SW480 (cell line): ENCODE results near the gene WFDC9.
"Not testable (repeated sequence)": the region's sequence is repeated elsewhere in the genome, so short reads cannot be mapped to it uniquely, and the experiment has no call there.

Experiments used
- DNase-seq: peaks from one replicate; pipeline ENCODE4 v3.0.0-alpha.2; 2016; ENCODE audit warnings: low spot score

WFDC9 gene

DNA sequence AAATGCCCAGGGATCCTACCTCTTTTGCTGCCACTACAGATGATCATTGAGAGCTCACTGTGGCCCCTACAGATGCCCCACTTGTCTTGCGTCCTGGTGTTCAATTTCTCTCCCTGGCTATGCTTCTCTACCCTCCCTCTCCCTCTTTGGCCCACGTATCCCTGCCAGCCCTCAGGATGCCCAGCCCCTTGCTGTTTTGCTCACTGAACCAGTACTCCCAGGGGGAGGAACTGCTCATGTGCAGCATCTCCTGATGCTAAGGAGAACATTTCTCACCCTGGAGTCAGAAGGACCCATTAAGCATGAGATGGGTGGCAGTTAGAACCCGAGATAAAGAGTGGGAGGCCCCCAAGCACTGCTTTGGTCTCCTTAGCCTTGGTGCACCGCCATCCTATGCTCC, at the start of gene WFDC9:
WFDC9 (minus strand) TSS at position 101 of the 400 bp plus-strand sequence. CDS start 21,103 bp downstream, outside the sequence.
- no peak for DNase-seq

DNA sequence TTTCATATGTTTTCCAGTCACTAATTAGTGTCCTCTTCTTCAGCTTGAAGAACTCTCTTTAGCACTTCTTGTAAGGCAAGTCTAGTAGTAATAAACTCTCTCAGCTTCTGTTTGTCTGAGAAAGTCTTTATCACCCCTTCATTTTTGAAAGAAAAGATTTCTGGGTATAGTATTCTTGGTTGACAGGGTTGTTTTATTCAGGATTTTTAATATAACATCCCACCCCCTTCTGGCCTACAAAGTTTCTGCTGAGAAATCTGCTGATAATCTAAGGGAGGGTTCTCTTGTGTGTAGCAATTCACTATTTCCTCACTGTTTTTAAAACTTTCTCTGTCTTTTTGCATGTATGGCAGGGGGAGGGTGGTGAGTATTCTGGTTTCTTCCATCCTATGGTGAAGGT, 48.6 kb upstream of the WFDC9 start:
- DNase-seq = no peak

DNA sequence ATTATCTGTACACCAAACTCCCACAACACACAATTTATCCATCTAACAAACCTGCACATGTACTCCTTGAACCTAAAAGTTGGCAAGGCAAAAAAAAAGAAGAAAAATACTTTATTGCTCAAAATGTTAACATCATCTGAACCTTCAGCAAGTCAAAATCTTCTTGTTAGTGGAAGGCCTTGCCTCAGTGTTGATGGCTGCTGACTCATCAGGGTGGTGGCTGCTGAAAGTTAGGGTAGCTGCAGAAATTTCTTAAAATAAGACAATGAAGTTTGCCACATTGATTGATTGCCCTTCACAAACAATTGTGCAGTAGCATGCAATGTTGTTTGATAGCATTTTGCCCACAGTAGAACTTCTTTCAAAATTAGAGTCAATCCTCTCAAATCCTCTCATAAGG, 41.7 kb upstream of the WFDC9 start:
- no peak for DNase-seq

DNA sequence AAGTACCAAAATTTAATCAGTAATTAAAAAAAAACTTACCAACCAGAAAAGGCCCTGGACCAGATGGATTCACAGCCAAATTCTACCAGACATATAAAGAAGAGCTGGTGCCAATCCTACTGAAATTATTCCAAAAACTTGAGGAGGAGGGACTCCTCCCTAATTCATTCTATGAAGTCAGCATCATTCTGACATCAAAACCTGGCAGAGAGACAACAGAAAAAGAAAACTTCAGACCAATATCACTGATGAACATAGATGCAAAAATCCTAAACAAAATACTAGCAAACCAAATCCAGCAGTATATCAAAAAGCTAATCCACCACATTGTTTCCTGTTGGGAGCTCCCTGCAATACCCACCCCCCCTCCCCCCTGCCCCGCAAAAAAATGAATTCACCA, 39.1 kb upstream of the WFDC9 start, which contains the start of gene WFDC11:
WFDC11 (minus strand) TSS at position 101 of the 400 bp plus-strand sequence. CDS start 19,639 bp downstream, outside the sequence.
- DNase-seq = no peak

DNA sequence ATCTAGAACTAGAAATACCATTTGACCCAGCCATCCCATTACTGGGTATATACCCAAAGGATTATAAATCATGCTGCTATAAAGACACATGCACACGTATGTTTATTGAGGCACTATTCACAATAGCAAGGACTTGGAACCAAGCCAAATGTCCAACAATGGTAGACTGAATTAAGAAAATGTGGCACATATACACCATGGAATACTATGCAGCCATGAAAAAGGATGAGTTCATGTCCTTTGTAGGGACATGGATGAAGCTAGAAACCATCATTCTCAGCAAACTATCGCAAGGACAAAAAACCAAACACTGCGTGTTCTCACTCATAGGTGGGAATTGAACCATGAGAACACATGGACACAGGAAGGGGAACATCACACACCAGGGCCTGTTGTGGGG, 26.0 kb upstream of the WFDC9 start:
- DNase-seq = not testable (repeated sequence)

DNA sequence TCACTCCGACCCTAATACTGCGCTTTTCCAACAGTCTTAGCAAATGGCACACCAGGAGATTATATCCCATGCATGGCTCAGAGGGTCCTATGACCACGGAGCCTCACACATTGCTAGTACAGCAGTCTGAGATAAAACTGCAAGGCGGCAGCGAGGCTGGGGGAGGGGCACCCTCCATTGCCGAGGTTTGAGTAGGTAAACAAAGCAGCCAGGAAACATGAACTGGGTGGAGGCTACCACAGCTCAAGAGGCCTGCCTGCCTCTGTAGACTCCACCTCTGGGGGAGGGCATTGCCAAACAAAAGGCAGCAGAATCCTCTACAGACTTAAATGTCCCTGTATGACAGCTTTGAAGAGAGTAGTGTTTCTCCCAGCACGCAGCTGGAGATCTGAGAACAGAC, 20.6 kb upstream of the WFDC9 start:
- not testable (repeated sequence) for DNase-seq

DNA sequence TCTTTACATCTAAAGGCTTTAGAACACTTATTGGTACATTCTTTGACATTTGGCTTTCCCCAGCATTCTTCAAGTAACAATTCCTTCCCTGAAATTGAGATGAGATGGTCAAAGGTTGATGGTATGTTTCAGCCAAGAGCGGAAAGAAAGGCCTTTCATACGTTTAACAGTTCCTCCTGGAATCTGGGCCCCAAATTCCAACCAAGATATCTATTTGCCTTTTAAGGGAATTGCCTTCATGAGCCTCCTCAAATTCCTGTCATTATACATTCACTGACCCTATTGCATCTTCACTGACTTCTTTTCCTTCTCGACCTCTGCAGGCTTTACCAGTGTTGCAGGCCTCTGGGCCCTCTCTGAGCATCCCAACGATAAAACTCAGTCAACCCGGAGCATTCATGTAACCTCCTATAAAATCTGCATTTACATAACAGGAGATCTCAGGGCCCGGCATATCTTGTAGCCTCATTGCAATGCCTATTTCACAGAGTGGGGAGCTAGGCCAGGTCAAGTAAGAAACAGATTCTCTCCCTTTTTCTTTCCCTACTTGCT, 18.3 kb upstream of the WFDC9 start:
- DNase-seq = no peak

DNA sequence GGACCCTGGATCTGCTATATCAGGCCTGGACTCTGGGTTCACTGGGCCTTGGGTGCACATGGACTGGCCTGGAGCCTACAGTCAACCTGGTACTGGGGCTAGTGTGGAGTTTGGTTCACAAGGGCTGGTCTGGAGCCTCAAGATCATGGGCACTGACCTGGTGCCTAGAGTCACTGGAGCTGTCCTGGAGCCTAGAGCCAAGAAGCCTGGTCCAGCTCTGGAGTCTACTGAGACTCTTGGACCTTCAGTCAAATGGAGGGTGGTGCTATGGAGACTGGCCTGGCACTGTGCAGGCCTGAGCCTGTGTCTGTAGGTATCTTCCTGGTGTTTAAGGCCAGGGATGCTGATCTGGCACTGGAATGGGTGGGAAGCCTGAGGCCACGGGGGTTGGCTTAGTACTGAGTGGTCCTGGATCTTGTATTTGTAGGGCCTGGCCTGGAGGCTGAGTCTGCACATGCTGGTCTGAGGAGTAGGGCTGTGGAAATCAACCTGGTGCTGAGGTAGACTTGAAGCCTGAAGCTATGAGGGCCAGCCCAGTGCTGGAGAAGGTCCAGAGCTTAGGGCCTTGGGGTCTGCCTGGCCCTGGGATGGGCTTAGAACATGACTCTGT, 16.5 kb upstream of the WFDC9 start:
- DNase-seq = no peak

DNA sequence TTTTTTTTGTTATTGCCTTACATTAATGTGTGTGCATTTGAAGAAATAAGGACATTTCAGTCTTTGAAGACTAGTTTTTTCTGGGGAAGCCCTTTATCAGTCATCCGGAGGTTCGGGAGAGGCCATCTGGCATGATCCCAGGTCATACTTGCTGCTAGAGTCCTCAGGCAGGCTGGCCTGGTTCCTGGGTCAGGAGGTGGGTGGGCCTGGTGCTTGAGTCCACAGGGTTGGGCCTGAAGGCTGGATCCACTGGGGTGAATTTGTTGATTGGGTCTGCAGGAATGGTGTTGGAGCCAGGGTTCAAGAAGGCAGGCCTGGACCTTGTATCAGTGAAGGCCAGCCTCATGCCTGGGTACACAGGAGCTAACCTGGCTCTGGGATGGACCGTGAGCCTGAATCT, 15.8 kb upstream of the WFDC9 start:
- no peak for DNase-seq

DNA sequence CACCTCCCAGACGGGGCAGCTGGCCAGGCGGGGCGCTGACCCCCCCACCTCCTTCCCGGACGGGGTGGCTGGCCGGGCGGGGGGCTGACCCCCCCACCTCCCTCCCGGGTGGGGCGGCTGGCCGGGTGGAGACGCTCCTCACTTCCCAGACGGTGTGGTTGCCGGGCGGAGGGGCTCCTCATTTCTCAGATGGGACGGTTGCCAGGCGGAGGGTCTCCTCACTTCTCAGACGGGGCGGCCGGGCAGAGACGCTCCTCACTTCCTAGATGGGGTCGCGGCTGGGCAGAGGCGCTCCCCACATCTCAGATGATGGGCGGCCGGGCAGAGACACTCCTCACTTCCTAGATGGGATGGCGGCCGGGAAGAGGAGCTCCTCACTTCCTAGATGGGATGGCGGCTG, 14.8 kb upstream of the WFDC9 start:
- DNase-seq = not testable (repeated sequence)

DNA sequence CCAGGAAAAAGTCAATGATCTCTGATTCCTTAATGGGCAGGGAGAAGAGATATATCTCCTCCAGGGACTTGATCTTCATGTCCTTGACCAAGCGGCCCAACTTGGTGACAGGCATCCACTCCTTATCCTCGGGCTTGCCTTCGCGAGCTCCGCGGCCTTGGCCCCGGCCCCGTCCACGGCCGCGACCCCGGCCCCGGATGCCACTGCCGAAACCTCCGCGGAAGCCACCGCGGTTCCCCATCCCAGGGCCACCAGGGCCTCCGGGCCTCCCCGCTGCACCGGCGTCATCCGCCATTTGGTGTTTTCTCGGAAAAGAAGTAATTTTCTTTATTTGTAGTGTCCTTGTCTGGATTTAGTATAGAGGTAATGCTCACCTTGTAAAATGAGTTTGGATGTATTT, 10.0 kb upstream of the WFDC9 start:
- not testable (repeated sequence) for DNase-seq

DNA sequence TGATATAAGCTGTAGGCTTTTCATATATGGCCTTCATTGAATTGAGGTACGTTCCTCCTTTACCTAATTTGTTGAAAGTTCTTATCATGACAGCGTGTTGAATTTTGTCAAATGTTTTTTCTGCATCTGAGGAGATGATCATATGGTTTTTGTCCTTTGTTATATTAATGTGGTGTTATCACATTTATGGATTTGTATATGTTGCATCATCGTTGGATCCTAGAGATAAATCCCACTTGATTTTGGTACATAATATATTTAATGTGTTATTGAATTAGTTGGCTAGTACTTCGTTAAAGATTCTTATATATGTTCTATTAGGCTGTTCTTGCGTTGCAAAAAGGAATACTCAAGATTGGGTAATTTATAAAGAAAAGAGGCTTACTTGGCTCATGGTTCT, 8.6 kb upstream of the WFDC9 start:
- DNase-seq = no peak

DNA sequence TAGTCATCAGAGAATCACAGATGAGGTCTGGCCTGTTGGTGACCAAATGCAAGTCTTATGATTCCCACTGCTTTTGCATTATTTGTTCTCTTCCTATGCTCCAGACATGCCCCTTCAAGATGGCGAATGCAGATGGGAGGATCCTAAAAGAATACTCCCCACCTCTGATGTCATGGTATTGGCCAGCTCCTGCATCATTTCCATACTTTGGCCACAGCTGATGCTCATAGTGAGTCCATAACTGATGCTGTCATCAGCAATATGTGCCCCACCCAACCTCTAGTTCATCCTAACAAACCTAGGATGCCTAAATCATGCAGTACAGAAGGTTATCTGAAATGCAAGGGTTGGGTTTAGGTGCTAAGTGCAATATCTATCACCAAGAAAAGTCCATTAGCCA, 5.4 kb upstream of the WFDC9 start:
- no peak for DNase-seq

DNA sequence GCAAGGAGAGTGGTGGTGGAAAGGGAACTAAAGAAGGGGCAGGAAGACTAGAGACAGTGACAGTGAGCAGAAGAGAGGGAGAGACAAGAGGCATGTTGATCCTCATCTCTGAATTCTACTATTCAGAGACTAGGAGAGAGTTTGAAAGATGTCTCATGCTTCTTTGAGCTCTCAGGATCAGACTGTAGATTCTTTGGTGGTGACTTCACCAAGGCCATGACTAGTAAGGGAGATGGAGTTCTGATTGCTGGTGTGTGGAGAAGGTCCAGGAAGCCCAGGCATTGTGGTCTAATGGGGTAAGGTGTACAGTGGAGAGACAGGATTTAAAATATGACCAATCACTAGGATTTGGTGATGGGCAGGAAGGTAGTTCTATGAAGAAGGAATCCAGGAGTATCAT, 713 bp downstream of the WFDC9 start:
- DNase-seq = no peak

DNA sequence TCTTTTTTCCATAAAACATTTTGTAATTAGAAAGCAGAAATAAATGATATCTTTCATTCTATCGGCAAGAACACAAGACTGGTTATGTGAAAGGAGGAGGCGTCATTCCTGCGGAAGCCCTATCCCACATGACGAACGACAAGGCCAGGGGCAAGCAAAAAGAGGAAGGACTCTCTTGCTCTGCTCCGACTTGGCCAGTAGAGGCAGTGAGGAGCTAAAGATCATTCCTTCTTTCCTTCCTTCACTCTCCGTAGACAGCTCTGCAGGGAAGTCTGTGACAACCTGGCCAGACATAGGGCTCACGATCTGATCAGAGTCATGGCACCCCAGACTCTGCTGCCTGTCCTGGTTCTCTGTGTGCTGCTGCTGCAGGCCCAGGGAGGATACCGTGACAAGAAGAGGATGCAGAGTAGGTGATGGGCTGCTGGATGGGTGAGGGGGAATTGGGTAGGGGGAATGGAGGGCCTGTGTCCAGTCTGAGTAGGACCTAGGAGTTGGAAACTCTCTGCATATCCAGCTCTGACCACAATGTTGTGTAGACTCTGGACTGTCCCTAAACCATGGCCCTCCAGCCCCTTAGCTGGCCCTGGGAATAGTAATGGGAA, 1.5 kb downstream of the WFDC9 start, which contains the start of gene WFDC10A:
WFDC10A (plus strand) TSS at position 244 of the 605 bp plus-strand sequence; CDS start at position 319, 75 bp downstream.
- DNase-seq = peak; percentile 40

DNA sequence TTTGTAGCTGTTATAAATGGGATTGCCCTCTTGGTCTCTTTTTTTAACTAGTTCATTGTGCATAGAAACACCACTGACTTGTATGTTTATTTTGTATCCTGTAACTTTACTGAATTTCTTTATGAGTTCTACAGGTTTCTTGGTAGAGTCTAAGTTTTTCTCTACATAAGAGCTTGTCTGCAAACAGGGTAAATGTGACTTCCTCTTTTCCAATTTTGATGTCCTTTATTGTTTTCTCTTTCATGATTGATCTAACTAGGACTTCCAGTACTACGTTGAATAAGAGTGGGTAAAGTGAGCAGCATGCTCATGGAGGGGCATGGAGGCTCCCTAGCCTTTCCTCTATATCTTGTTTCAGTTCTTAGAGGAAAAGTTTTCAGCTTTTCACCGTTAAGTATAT, 4.5 kb downstream of the WFDC9 start:
- no peak for DNase-seq

DNA sequence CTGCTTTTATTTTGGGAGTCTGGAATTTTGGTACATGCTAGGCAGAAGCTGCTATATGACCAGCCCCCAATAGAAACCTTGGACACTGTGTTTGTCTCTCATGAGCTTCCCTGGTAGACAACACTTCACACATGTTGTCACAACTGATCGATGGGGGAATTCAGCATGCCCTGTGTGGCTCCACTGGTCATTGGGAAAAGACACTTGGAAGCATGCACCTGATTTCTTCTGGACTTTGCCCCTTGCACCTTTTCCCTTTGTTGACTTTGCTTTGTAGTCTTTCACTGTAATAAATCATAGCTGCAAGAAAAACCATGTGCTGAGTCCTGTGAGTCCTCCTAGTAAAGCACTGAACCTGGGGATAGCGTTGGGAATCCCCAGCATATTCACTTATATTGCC, 9.5 kb downstream of the WFDC9 start:
- peak; percentile 45 for DNase-seq

DNA sequence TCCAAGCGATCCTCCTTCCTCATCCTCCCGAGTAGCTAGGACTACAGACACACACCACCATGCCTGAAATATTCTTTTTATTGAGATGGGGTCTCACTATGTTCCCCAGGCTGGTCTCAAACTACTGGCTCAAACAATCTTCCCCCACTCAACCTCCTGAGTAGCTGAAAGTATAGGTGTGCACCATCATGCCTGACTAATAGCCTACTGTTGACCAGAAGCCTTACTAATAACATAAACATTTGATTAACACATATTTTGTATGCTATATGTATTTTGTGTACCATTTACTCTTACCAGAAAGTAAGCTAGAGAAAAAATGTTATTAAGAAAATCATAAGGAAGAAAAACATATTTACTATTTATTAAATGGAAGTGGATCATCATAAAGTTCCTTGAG, 13.5 kb downstream of the WFDC9 start:
- no peak for DNase-seq

DNA sequence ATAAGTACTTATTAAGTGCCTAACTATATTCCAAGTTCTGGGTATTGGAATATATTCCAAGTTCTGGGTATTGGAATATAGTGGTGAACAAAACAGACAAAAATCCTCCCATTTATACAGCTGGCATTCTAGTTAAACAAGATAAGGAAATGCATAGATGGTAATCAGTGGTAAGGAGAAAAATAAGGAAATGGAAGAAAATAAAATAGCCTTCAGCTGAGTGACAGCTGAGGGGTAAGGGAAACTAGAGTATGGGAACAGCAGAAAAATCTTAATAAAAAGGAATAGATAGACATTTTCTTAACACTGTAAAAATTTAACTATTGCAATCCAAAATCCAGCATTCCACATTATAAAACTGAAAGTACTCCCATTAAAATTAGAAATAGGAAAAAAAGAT, 18.8 kb downstream of the WFDC9 start:
- DNase-seq = no peak

DNA sequence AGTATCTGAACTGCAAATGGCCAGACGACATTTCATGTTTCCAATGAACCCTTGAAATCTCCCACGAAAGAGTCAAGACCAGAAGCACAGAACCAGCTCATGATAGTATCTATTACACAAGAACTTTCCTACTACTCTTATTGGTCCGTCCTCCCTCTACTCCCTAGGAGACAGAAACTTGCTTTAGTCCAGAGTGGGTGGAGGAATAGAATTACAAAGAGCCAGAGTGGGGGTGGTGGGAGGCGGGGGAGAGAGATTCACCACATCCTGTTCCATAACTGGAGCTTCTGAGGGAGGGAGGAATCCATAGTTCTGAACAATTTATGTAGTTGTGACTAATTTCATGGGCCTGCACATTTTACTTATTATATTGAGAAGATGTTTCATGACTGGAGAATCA, 20.0 kb downstream of the WFDC9 start:
- peak; percentile 91 for DNase-seq

DNA sequence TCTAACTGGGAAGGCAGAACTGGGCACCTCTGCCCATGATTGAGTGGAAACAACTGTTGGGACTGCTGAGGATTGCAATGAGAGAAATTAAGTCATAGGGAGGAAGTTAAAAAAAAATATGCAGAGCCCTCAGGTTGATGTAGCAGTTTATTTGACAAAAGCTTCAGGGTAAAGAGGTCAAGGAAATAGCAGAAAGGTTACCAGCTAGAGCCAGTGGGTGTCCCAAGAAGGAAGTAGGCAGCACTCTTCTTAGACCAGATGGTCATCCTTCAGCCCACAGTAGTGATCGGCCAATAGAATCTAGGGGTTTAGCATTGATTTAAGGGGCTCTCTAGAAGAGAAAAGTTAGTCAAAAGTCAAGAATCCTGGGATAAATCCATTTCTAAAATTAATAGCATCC, 23.3 kb downstream of the WFDC9 start:
- no peak for DNase-seq

DNA sequence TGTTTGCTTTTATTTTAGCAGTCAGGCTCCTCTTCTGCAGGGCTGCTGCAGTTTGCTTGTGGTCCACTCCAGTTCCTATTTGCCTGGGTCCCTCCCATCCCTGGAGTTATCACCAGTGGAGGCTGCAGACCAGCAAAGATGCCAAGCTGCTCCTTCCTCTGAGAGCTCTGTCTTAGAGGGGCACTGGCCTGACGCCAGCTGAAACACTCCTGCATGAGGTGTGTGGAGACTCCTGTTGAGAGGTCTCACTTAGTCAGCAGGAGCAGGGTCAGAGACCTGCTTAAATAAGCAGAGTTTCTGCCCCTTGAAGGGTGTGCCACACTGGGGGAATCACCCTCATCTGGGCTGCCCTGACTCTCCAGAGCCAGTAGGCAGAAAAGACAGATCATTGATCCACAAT, 35.8 kb downstream of the WFDC9 start:
- DNase-seq = no peak

DNA sequence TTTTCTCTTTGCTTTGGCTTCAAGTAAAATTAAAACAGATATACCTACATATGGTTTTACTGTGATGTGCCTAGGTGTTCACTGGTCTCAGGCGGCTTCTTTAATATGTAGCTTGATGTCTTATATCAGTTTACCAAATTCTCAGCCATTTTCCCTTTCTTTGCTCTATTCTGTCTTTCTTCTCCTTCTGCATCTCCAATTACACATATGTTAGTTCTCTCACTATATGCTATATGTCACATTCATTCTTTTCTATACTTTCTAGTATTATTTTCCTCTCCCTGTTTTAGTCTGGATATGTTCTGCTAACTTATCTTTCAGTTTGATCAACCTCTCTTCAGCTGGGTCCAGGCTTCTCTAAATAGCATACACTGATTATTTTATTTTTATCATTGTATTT, 37.6 kb downstream of the WFDC9 start:
- no peak for DNase-seq
